ENCODE measurements around the gene SPRR4. TPM values are rescaled to one million over a fixed set of nuclear protein-coding genes. Genes with fewer than 3 reads are reported as not detected.

Gene SPRR4
- total and polyA plus RNA-seq, 10 of the 15 experiments (the other 5 are each of a cell fraction or from before 2014, with no cell fraction given): not detected

DNA sequence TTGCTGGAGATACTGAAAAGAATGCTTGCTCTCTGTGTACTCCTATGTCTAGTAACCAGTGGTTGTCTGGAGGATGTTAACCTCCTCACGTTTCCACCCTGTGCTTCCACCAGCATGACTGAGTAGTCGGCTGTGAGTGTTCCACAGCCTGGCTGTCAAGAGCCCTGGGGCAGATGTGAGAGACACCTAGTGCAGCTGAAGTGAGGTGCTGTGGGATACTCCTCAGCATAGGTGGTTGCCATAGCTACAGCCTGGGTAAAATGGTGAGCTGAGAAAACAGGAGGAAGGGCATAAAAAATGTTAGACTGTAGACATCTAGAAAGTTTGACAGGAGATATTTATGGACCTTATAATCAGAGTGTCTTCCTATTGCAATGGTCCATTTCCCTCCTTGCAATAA, 46.3 kb upstream of the SPRR4 start:
- Histone ChIP-seq H3K9me3 (replicated peaks; ENCODE audit: control insufficient read depth, insufficient read depth, low read length) (peaks cover 2% of the 10 kb centered on the region; the same call in 1 of the 3 replicates), H3K4me3 (no peak overlapping the region), H2AFZ (ENCODE audit: control insufficient read depth, low read depth, low read length) (no peak overlapping the region), H4K20me1 (ENCODE audit: control insufficient read depth, insufficient read depth) (no peaks in the 10 kb centered on the region), H3K27me3 (replicated peaks in 1 of 2; ENCODE audit: control insufficient read depth in 2 of 2, insufficient read depth in 2 of 2, low read length in 1 of 2) (peaks cover 0 to 2% of the 10 kb centered on the region in 2 experiments; a peak in 1 of 4 replicates), H3K9ac (ENCODE audit: control insufficient read depth, insufficient read depth, low read length) (no peak overlapping the region), H3K4me2 (ENCODE audit: control insufficient read depth, insufficient read depth) (no peak overlapping the region), H3K4me1 (ENCODE audit: control insufficient read depth, insufficient read depth, low read length) (no peaks in the 10 kb centered on the region), H3K27ac (ENCODE audit: control insufficient read depth, insufficient read depth) (no peak overlapping the region), H3K79me2 (ENCODE audit: control insufficient read depth, insufficient read depth, low read length) (no peaks in the 10 kb centered on the region), H3K36me3 (ENCODE audit: control insufficient read depth in 2 of 2, insufficient read depth in 2 of 2, low read length in 1 of 2) (no peaks in the 10 kb centered on the region)
- SMC1A ChIA-PET (ENCODE audit: uncharacterized antibody, unreplicated experiment): interaction anchor here (0.7 to 1.7 kb wide), 6 partner anchors 10 to 269 kb away, joined by 3 to 9 read pairs (median 3); partner anchors contain the start of gene SMCP
- DNase-seq (ENCODE audit: low read depth, low spot score) (no peak), ATAC-seq (peak; percentile 49), FAIRE-seq (no peak)
- CTCF ChIA-PET: interaction anchor here (1.0 to 4.7 kb wide), 8 partner anchors 15 to 269 kb away, joined by 3 to 45 read pairs (median 5); partner anchors contain the start of genes IVL and SMCP
- intact Hi-C loops (cut with micrococcal nuclease; ENCODE audit: unreplicated experiment): no loop called here
- in situ Hi-C loops (cut with MboI): no loop called here
- no TSS peak for BruUV-seq (replicated peaks)
- POLR2A ChIA-PET: no interaction called here
- RAD21 ChIA-PET (ENCODE audit: unreplicated experiment): interaction anchor here (1.0 to 2.6 kb wide), 5 partner anchors 12 to 55 kb away, joined by 3 to 12 read pairs (median 4); partner anchors contain the start of gene SMCP
- TF ChIP-seq YY1 (IDR thresholded peaks at IDR 0.05; ENCODE audit: low read depth, low read length) (no peak), USF2 (IDR thresholded peaks at IDR 0.05; ENCODE audit: borderline replicate concordance, low read depth, low read length) (no peak), RAD21 (IDR thresholded peaks at IDR 0.05; ENCODE audit: insufficient read depth, low read depth, low read length) (peak; percentile 47), PKNOX1 (IDR thresholded peaks at IDR 0.05) (no peak), NR2C1 (IDR thresholded peaks at IDR 0.05) (no peak), SMC3 (IDR thresholded peaks at IDR 0.05; ENCODE audit: borderline replicate concordance, low read length) (peak; percentile 11; the same call in 1 of the 2 replicates), SMAD5 (IDR thresholded peaks at IDR 0.05; ENCODE audit: low read depth) (no peak), IRF4 (IDR thresholded peaks at IDR 0.05; ENCODE audit: low read depth, low read length) (no peak), JUNB (IDR thresholded peaks at IDR 0.05) (no peak), CTCF (IDR thresholded peaks at IDR 0.05 in 2 of 3, conservative IDR thresholded peaks at IDR 0.05 in 1 of 3; ENCODE audit: control insufficient read depth in 2 of 3, extremely low read depth in 1 of 3, insufficient read depth in 1 of 3, low read depth in 3 of 3, low read length in 3 of 3) (peak in 1 of 3 experiments; percentile 7; a peak in 1 of 6 replicates)
- WGBS (ENCODE audit: insufficient coverage, insufficient replicate concordance, low lambda C conversion rate, missing lambda C conversion rate): 0% methylated on average over 2 of the region's 2 CpGs

All from GM12878 (cell line).